Liver (tissue), 3 donors: ENCODE measurements around the gene MSN.

ENCODE experiments used
- ATF3 ChIP-seq: IDR thresholded peaks from 2 replicates; pipeline ENCODE4 v1.6.1; 2016; ENCODE audit warnings: antibody characterized with exemption
- CTCF ChIP-seq: fragments of 150-350 bp; IDR thresholded peaks from 2 replicates; pipeline ENCODE4 v1.5.1; 2017; ENCODE audit warnings: improper control_type of control experiment, low read depth, low read length; ENCODE audit not compliant: missing input control
- EGR1 ChIP-seq, 2 donors: IDR thresholded peaks; 2 replicates each; pipeline ENCODE4 v1.6.1; 2016 to 2018; ENCODE audit warnings: antibody characterized with exemption in 2 of 2, low read depth in 2 of 2
- RAD21 ChIP-seq, 2 donors: IDR thresholded peaks; 2 replicates each; pipeline ENCODE4 v1.6.1; 2016; ENCODE audit warnings: antibody characterized with exemption in 2 of 2, mild to moderate bottlenecking in 2 of 2
- RXRA ChIP-seq, 2 donors: IDR thresholded peaks; 2 replicates each; pipeline ENCODE4 v1.6.1; 2017 to 2018; ENCODE audit warnings: antibody characterized with exemption in 2 of 2, mild to moderate bottlenecking in 1 of 2
- SP1 ChIP-seq: IDR thresholded peaks from 2 replicates; pipeline ENCODE4 v1.6.1; 2018; ENCODE audit warnings: antibody characterized with exemption, mild to moderate bottlenecking
- TAF1 ChIP-seq: conservative IDR thresholded peaks from 2 replicates; pipeline ENCODE4 v1.6.1; 2016; ENCODE audit warnings: antibody characterized with exemption, mild to moderate bottlenecking
- YY1 ChIP-seq: IDR thresholded peaks from 2 replicates; pipeline ENCODE4 v1.6.1; 2016; ENCODE audit warnings: antibody characterized with exemption, mild to moderate bottlenecking
- ZBTB33 ChIP-seq: IDR thresholded peaks from 2 replicates; pipeline ENCODE4 v1.6.1; 2016; ENCODE audit warnings: antibody characterized with exemption
- donor health status: healthy.
- donor health status: healthy.

GRCh38 chrX:65674204-65674893 lies 6.9 kb downstream of the MSN start:
- TF ChIP-seq CTCF (no peak), RAD21 (IDR thresholded peaks at IDR 0.05) (no peak), SP1 (no peak), ATF3 (no peak), ZBTB33 (no peak), EGR1 (IDR thresholded peaks at IDR 0.05; ENCODE audit: low read depth in 2 of 2) (no peak), YY1 (no peak), RXRA (IDR thresholded peaks at IDR 0.05) (no peak), TAF1 (no peak)
